Activated CD4-positive, alpha-beta T cell treated with anti-CD3 and anti-CD28 coated beads, Interleukin-2, amount 50 U/mL, for 48 hours (primary cell): ENCODE measurements around the gene PCYT1A.

Experiments
- DNase-seq, 2 experiments: peaks; one replicate each; pipeline ENCODE4 v3.0.0-alpha.2; 2020

The PCYT1A gene

DNA sequence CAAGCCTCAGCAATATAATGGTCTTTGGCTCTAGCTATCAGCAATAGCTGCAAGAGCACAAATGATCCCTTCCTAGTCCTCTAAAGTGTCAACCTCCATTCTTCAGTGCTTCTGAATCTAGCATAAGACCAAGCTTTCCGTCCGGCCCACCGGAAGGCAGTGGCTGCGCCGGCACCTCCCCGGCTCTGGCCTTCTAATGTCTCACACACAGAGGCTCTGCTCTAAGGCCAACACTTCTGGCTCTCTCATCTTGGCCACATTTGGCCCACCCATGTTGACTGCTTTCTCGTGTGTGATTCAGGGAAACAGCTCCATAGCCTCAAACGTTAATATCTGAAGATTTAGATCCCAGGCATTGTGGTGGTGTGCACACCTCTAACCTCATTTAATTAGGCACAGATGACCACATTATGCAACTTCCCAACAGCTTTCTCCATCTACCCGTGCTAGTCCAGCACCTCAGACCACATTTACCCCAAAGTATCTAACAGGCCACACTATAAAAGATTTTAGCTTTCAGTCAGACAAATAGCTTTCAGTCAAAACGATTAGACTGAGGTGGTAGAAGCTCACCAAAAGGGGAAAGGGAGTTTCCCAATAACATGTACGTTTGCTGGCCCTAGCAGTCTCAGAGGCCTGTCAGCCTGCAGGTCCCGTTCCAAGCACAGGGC, 51.9 kb downstream of the PCYT1A start:
- no peak for DNase-seq

- DNase-seq, result no peak
Measured at GRCh38 chr3:196232882-196233251, 54.7 kb downstream of the PCYT1A start.

- peak in 1 of 2 experiments; percentile 21 for DNase-seq
Measured at GRCh38 chr3:196232154-196232881, 55.2 kb downstream of the PCYT1A start.

- DNase-seq, result no peak
Measured at GRCh38 chr3:196227629-196228493, 59.7 kb downstream of the PCYT1A start.

DNA sequence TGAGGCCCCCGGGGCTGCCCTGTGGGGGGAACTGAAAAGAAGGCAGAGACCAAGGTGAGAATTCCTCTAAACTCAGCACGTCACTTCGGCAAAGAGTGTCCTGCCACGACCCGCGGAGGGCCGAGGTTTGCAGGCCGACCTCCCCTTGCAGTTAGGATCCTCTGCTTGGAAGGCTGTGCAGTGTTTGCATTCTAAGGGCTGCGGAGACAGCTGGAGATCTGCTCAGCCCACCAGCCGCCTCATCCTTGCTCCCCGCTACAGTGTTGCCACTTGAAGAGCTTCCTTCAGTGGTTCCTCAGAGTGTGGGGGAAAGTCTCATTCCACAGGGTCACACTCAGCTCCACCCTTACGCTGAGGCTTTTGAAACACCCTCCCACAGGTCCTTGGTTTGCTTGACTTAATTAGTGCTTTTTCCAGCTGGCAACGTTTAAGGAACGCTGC, 60.4 kb downstream of the PCYT1A start:
- no peak for DNase-seq

DNA sequence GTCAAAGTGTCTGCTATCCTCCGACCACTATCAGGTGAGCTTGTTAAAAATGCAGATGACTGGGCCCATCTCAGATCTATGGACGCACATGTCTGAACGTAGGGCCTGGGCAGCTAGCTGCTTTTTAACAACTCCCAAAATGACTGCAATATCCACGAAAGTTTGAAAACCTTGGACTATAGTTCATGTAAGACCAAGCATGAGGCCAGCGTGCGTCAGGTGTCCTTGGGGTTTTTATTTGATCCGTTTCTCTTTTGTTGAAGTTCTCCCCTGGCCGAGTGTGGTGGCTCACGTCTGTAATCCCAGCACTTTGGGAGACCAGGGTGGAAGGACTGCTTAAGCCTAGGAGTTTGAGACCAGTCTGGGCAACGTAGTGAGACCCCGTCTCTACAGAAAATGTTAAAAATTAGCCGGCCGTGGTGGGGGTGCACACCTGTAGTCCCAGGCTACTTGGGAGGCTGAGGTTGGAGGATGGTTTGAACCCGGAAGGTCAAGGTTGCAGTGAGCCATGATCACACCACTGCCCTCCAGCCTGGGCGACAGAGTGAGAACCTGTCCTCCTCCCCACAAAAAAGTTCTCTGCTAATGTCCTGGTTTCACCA, 61.7 kb downstream of the PCYT1A start:
- no peak for DNase-seq

GRCh38 chr3:196225086-196225485, 62.4 kb downstream of the PCYT1A start:
- DNase-seq, result no peak

GRCh38 chr3:196222876-196223595, 64.5 kb downstream of the PCYT1A start:
- DNase-seq, result no peak

- no peak for DNase-seq
Measured at GRCh38 chr3:196220991-196221390, 66.5 kb downstream of the PCYT1A start.

DNA sequence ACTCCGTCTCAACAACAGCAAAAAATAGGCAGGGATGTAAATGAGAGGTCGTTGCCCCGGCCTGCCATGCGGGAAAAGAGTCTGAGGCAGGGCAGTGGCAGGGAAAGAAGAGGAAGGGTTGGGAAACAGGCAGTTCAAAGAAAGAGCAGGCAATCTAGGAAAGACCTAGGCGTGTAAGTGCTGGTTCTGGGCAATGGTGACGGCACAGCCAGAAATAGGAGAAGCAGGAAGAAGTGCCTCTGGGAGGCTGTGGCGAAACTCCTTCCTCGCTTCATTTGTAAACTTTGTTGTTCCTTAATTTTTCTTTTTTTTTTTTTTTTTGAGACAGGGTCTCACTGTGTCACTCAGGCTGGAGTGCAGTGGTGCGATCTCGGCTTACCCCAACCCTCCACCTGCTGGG, 66.9 kb downstream of the PCYT1A start:
- DNase-seq, result no peak

DNA sequence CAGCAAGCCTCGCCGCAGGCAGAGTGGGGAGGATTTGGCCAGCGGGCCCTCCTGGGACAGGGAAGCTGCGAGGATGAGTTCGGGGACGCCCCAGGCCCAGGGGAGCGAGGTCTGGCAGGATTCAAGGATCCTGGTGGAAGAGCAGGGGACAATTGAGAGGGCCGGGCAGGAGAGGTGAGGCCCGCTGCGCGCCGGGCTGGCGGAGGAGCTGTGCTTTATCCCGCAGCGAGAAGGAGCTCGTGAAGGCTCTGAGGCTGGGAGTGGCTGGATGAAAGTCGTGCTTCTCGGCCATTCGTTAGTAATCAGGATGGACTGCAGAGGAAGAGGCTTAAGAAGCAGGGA, 67.6 kb downstream of the PCYT1A start:
- DNase-seq, result no peak

DNA sequence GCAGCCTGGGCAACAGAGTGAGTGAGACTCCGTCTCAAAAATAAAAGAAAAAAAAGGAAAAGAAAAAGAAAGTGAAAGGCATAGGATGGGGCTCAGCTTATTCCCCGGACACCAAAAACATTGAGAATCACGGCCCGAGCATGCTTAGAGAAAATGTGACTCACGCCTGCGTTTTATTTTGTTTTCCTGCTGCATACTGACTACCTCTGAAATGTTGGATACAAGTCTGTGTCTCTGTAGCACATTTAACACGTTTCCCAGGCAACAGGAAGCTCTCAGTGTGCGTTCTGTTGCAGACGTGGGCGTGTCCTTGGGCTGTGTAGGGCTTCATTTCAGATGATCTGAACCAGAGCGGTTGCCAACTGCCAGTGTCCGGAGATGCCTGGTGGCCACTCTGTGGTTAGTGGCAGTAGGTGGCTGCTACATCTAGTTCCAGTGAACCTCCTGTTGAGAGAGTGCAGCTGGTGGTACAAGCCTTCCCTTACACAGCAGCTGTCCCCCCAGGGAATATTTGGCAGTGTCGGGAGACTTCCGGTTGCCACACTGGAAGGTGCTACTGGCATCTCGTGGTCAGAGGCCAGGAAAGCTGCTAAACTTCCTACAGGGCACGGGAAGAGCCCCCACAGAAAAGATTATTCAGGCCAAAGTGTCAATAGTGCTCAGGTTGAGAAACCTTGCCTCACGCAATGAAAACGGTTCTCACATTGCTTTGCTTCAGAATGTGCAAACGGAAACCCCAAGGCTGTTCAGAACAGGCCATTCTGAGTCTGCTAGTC, 68.1 kb downstream of the PCYT1A start:
- peak; percentile 53 to 71 for DNase-seq

DNA sequence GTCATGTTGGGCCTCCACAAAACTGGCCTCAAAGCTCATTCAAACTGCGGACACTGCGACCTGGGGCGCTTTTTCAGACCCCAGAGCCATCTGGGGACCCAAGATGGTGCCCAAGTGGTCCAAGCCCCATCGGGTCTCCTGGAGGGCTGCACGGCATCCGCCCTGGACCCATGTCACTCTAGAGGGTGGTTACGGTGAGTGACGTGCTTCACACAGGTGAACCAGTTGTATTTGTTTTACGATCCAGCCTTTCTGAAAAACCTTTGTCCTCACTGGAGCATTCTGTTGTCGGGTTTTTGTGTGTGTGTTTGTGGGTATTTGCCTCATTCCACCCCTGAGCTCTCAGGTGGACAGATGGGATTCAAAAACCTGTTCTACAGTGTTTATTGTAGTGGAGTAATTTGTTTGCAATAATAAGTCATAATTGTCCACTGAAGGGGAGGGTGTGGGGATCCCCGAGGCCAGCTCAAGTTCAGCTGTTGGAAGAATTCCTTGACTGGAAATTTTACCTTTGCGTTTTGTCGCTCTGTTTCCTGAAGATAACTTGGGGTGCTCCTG, 69.3 kb downstream of the PCYT1A start:
- no peak for DNase-seq

DNA sequence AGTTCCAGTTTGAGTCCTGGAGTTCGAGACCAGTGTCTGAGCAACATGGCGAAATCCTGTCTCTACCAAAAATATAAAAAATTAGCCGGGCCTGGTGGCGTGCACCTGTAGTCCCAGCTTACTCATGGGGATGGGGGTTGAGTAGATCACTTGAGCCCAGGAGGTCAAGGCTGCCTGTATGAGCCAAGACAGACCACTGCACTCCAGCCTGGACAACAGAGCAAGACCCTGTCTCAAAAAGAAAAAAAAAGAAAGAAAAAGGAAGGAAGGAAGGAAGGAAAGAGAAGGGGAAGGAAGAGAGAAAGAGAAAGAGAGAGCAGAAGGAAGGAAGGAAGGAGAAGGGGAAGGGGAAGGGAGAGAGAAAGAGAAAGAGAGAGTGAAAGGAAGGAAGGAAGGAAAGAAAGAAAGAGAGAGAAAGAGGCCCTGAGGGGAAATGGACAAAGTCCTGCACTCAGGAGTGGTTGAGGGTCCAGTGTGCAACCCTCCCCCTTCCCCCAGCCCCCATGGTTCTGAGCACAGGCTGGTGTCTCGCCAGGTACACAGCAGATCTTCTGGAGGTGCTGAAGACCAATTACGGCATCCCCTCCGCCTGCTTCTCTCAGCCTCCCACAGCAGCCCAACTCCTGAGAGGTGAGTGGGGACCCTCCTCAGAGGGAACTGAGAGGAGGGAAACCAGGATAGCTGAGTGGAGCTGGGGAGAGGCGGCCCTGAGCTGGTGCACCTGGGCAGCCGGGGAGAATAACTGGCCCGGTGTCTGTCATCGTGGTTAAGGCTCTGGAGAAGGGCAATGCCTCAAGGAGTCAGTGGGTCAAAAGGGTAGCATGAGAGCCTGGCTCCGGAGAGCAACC, 70.0 kb downstream of the PCYT1A start:
- no peak for DNase-seq

DNA sequence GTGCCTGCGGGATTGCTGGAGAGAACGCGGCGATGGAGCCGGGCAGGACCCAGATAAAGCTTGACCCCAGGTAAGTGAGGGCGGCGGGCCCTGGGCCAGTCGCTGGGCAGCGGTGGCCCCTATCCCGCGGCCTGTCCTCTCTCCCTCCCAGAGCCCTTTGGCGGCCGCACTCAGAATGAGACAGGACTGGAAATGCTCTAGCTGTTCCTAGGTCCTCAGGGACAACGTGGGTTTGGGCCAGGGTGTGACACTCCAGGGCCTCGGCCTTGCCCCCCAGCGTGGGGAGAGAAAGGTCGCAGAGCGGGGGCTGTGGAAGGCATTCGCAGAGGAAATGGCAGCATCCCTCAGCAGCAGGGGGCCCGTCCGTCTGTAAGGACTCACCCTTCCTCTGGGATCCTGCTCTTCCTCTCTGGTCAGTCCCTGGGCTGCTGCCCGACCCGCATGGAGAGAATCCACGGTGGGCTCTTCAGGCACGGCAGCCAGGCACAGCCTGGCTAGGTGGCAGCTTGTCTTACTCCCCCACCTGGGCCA, 70.8 kb downstream of the PCYT1A start:
- no peak for DNase-seq

GRCh38 chr3:196216089-196216564, 71.4 kb downstream of the PCYT1A start, which contains the start of gene SLC51A:
Gene SLC51A (plus strand): TSS chr3:196216534. CDS start chr3:196216713, 179 bp downstream.
- no peak for DNase-seq

- DNase-seq, result no peak
Measured at GRCh38 chr3:196215493-196216020, 72.0 kb downstream of the PCYT1A start.

- DNase-seq, result no peak
Measured at GRCh38 chr3:196214783-196215441, 72.6 kb downstream of the PCYT1A start.
